ENCODE data around the gene ATP8A2. TPM values are rescaled to one million over a fixed set of nuclear protein-coding genes. Genes with fewer than 3 reads are reported as not detected.

Gene ATP8A2
- total and polyA plus RNA-seq, 9 of the 15 experiments (the other 6 are each of a cell fraction or from before 2014, with no cell fraction given), result under 0.01 to 0.33 (median 0.06) TPM; not detected in 4

DNA sequence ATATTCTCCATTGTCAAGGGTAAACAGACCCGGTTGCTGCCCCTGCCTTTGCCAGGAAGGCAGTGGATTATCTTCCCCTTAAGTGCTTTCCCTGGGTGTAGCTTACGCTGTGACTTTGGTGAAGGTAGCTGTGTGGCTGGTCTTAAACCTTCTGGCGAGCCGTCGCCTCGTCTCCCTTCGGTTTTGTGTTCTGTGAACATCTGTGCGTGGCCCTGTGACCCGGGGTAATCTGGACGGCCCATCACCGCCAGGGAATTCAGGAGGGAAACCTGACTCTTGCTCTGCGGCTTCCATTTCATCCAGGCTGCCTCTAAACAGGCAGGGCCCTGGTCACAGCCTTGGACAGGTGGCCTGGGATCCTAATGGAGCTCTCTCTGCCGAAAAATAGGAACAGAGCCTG is 601.3 kb downstream of the ATP8A2 start:
- no peak for ATAC-seq
- Histone ChIP-seq H3K4me1 (replicated peaks in 1 of 2; ENCODE audit: control insufficient read depth in 2 of 2, insufficient read depth in 2 of 2, low read length in 2 of 2) (no peaks in the 10 kb centered on the region), H3K9me1 (ENCODE audit: control insufficient read depth, insufficient read depth, low read length) (no peaks in the 10 kb centered on the region), H3K79me2 (ENCODE audit: control insufficient read depth, insufficient read depth, low read length) (no peaks in the 10 kb centered on the region), H2AFZ (ENCODE audit: low read depth, low read length) (no peak overlapping the region), H3K4me3 (no peak overlapping the region), H3K27me3 (ENCODE audit: control insufficient read depth in 2 of 2, insufficient read depth in 2 of 2, low read length in 2 of 2) (peaks cover 2 to 31% of the 10 kb centered on the region in 2 experiments; a peak in 3 of 5 replicates), H3K9me3 (replicated peaks; ENCODE audit: control insufficient read depth, insufficient read depth, low read depth, low read length) (no peaks in the 10 kb centered on the region), H4K20me1 (replicated peaks; ENCODE audit: control insufficient read depth, insufficient read depth, low read length) (no peaks in the 10 kb centered on the region), H3K27ac (ENCODE audit: extremely low read depth, low read depth, low read length) (no peak overlapping the region), H3K36me3 (ENCODE audit: control insufficient read depth, insufficient read depth, low read length) (no peaks in the 10 kb centered on the region), H3K9ac (ENCODE audit: insufficient read depth in 1 of 2, low read depth in 2 of 2, low read length in 2 of 2) (no peak overlapping the region), H3K4me2 (ENCODE audit: insufficient read depth, low read length) (no peak overlapping the region)
- DNase-seq (ENCODE audit: extremely low read depth in 1 of 4, low spot score in 3 of 4), result no peak
- FAIRE-seq, result no peak
- intact Hi-C loops (cut with micrococcal nuclease) (no loop called here), in situ Hi-C loops (cut with MboI) (no loop called here)
- 0% methylated on average over 7 of the region's 13 CpGs for WGBS (ENCODE audit: insufficient coverage, low coverage, missing lambda C conversion rate)
- no TSS peak for BruUV-seq (replicated peaks)
- CTCF ChIA-PET (ENCODE audit: low intra/inter-chr PET ratio), result no interaction called here
- TF ChIP-seq ATF7 (IDR thresholded peaks at IDR 0.05) (no peak), MEIS2 (IDR thresholded peaks at IDR 0.05; ENCODE audit: partially characterized antibody) (no peak), ATF3 (IDR thresholded peaks at IDR 0.05) (no peak), ATF3 (CRISPR knock-in tag; conservative IDR thresholded peaks at IDR 0.05) (no peak), POLR2G (IDR thresholded peaks at IDR 0.05; ENCODE audit: low read depth, low read length) (no peak), SMAD2 (IDR thresholded peaks at IDR 0.05; ENCODE audit: low read depth, low read length) (no peak), CBX5 (IDR thresholded peaks at IDR 0.05; ENCODE audit: borderline replicate concordance, low read depth) (no peak), ZNF583 (CRISPR knock-in tag; IDR thresholded peaks at IDR 0.05) (no peak), ZNF668 (CRISPR knock-in tag; IDR thresholded peaks at IDR 0.05) (no peak)
- TF ChIP-seq, protein P1, sequence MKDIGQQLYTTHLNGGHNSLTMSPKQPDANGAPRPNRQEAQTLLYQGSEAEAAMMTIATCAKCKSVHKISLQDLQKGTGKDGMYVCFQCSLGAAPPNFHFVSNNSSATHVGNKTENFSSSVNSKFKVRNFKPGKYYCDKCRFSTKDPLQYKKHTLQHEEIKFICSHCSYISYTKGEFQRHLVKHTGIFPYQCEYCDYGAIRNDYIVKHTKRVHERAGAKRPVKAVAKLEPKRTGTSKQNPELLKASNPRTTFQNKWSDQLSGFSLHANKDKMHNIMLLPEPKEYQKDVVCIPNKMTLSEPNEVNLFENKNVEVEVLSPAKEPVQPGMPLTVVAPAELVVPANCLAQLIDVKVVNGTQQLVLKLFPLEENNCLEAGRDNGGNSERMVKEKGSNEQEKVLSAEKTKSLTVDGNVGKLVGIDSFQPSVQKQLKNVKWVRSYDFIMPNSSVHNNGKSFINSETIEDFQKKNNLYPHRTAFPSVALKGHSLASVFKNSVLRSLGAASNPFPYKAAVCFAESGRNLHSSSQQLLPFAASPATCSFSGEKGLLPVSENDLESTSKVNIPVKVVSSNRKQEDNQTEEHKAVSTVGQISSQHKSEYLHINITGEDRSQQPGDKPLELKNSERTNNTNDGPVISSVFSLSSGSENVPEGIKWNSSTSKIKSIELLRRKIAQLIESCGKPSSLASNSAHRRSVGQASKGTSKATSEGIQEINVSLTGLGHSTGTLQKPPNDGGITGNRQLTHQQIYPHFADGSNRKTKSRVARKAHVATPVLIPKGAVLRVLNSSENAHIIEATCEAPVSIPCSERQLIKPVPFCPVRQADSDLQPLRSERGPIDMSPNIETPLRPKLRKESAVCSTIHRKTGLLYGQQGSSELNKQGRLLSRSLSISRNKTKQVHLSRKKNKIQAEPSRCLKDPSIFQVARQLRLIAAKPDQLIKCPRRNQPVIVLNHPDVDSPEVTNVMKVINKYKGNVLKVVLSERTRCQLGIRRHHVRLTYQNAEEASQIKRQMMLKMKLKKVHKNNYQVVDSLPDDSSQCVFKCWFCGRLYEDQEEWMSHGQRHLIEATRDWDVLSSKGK (CRISPR knock-in tag; IDR thresholded peaks at IDR 0.05), result no peak
- TF ChIP-seq, protein P2, sequence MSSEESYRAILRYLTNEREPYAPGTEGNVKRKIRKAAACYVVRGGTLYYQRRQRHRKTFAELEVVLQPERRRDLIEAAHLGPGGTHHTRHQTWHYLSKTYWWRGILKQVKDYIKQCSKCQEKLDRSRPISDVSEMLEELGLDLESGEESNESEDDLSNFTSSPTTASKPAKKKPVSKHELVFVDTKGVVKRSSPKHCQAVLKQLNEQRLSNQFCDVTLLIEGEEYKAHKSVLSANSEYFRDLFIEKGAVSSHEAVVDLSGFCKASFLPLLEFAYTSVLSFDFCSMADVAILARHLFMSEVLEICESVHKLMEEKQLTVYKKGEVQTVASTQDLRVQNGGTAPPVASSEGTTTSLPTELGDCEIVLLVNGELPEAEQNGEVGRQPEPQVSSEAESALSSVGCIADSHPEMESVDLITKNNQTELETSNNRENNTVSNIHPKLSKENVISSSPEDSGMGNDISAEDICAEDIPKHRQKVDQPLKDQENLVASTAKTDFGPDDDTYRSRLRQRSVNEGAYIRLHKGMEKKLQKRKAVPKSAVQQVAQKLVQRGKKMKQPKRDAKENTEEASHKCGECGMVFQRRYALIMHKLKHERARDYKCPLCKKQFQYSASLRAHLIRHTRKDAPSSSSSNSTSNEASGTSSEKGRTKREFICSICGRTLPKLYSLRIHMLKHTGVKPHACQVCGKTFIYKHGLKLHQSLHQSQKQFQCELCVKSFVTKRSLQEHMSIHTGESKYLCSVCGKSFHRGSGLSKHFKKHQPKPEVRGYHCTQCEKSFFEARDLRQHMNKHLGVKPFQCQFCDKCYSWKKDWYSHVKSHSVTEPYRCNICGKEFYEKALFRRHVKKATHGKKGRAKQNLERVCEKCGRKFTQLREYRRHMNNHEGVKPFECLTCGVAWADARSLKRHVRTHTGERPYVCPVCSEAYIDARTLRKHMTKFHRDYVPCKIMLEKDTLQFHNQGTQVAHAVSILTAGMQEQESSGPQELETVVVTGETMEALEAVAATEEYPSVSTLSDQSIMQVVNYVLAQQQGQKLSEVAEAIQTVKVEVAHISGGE (CRISPR knock-in tag; IDR thresholded peaks at IDR 0.05), result no peak
- POLR2A ChIA-PET, result no interaction called here

Measured in K562 (cell line).